GM21786 (cell line): ENCODE results near the gene C19orf44.
"Not testable (repeated sequence)": the region's sequence is repeated elsewhere in the genome, so short reads cannot be mapped to it uniquely, and the experiment has no call there.

Source experiments
- ATAC-seq: cut with Tn5 transposase; IDR thresholded peaks from one replicate; pipeline ENCODE4 v1.9.1; 2021; ENCODE audit not compliant: unreplicated experiment

The C19orf44 gene

GRCh38 chr19:16532440-16533234, 36.4 kb downstream of the C19orf44 start:
- ATAC-seq, result no peak

- no peak for ATAC-seq
These were observed 39.2 kb downstream of the C19orf44 start for GRCh38 chr19:16535381-16535780.

DNA sequence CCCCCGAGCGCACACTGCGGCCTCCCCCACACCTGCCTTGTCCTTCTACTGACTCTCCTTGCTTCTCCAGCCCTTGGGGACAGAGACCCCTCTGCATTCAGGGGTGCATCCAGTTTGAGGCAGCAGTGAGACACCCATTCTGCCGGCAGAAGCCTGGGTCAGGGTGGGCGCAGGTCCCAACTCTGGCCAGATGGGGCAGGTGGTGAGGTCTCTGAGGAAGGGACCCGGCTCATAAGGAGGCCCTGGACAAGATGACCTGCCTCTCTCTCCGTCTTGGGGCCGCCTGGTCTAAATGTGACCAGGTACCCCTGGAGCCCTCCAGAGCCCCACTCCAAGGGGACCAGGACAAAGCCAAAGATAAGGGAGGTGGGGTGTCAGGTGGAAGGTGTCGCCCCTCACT, 39.9 kb downstream of the C19orf44 start:
- ATAC-seq, result no peak

DNA sequence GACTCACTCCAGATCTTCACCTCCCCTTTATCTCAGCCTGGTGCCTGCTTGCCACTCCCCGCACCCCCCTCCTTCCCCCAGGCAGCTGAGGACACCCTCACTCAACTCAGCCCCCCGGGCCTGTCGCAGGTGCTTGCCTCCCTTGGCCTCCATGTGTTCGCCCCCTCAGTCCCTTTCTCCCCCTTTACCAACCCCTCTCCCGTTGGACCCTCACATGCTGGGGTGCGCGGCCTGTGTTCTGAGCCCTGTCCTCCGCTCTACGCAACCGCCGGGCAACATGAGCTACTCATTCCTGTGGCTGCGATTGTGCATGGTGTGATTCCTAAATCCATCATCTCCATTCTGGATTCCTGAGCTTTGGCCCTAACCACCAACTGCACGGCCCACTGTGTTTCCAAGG, 40.9 kb downstream of the C19orf44 start:
- no peak for ATAC-seq

GRCh38 chr19:16540948-16541347, 44.8 kb downstream of the C19orf44 start:
- no peak for ATAC-seq

GRCh38 chr19:16541526-16542044, 45.4 kb downstream of the C19orf44 start:
- no peak for ATAC-seq

DNA sequence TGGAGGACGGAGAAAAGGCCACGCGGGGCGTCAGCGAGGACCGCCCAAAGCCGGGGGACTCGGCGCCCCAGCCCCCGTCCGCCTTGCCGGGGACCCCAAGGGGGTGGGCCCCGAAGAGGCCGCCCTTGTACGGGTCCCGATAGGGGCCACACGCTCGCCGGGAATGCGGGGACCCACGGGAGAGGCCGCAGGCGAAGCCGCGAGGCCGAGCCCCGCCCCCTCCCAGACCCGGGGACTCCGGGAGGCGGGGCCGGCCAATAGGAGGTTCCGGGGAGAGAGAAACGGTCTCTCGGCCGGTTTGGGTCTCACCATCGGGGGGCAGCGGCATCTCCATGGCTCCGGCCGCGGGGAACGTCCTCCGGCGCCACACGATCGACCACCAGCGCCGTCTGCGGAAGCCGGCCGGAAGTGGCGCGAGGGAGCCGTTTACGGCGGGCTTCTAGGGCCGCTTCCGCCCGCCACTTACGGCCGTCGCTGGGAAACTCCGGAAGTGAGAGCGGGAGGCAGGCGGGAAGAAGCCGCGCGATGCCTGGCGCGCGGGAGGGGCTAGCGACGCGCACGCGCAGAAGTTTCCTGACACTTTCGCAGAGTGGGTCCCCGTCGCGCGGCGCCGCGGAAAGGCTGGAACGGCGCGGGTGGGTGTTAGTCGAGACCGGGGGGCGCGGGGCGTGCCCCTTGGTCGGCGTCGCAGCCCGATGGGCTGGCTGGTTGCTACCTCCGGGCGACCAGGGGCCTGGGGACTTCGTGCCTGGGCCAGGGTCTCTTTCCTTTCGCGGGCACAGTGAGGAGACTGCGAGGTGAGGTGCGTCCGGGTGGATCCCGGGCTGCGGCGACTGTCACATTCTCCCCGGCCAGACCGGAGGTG, 46.1 kb downstream of the C19orf44 start, which contains the start of gene CHERP:
Gene CHERP (minus strand): TSS at position 393 of the 865 bp plus-strand sequence. CDS start 59 bp downstream, at position 334.
- peak; percentile 60 for ATAC-seq

GRCh38 chr19:16542910-16543472, 46.8 kb downstream of the C19orf44 start:
- no peak for ATAC-seq

DNA sequence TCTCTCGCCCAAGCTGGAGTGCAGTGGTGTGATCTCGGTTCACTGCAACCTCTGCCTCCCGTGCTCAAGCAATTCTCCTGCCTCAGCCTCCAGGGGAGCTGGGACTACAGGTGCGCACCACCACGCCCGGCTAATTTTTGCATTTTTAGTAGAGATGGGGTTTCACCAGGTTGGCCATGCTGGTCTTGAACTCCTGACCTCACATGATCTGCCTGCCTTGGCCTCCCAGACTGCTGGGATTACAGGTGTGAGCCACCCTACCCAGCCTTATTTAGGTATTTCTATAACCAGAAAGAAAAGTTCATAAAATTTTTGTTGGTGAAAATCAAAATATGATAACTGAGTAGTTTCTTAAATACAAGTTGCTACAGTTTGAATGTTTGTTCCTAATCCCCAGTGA, 47.5 kb downstream of the C19orf44 start:
- ATAC-seq, result not testable (repeated sequence)

DNA sequence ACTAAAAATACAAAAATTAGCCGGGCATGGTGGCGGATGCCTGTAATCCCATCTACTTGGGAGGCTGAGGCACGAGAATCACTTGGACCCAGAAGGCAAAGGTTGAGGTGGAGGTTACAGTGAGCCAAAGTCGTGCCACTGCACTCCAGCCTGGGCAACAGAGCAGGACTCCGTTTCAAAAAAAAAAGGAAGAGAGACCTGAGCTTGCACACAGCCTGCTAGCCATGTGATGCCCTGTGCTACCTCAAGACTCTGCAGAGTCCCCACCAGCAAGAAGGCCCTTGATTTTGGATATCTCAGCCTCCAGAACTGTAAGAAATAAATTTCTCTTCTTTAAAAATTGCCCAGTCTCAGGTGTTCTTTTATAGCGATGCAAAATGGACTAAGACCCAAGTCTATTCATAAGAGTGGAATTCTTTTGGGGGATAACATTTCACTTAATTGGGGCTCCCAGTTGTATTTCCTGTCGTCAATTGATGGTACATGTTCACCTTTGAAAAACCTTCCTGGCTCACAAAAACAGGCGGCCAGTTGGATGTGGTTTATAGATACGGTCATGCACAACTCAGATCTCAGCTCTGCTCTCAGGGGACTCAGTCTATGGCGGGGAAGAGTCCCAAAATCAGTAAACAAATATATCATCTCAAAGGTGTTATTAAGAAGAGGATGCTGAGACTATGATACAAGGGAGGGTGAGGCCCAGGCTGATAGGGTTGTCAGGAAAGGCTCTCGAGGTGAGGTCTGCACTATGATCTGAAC, 48.5 kb downstream of the C19orf44 start:
- ATAC-seq, result no peak

- ATAC-seq, result no peak
These were observed 52.8 kb downstream of the C19orf44 start for GRCh38 chr19:16548956-16549355.

GRCh38 chr19:16551902-16552301, 55.7 kb downstream of the C19orf44 start:
- ATAC-seq, result not testable (repeated sequence)

- no peak for ATAC-seq
These were observed 58.6 kb downstream of the C19orf44 start for GRCh38 chr19:16554776-16555175.

DNA sequence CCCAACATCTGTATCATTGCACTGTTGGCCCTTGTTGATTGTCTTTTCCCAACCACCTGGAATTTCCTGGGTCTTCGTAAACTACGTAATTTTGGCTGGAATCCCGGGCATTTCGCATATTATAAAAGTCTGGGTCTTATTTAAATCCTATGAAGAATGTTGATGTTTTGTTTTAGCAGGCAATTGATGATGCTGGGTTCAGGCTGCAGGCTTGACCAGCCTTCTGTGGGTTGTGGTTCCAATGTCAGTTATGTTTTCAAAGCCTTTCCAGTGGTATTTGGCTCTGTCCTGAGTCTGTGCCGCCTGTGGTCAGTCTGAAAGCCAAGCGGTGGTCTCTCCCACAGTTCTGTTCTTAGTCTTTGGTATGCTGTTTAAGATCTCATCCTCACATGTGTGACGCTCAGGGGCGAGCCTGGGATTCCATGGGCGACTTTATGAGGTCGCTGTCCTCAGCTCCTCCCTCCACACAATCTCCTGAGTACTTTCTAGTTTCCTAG, 63.6 kb downstream of the C19orf44 start:
- ATAC-seq, result no peak

- ATAC-seq, result no peak
These were observed 65.2 kb downstream of the C19orf44 start for GRCh38 chr19:16561382-16561781.

GRCh38 chr19:16562608-16563025, 66.4 kb downstream of the C19orf44 start:
- no peak for ATAC-seq

GRCh38 chr19:16564842-16565241, 68.6 kb downstream of the C19orf44 start:
- no peak for ATAC-seq

DNA sequence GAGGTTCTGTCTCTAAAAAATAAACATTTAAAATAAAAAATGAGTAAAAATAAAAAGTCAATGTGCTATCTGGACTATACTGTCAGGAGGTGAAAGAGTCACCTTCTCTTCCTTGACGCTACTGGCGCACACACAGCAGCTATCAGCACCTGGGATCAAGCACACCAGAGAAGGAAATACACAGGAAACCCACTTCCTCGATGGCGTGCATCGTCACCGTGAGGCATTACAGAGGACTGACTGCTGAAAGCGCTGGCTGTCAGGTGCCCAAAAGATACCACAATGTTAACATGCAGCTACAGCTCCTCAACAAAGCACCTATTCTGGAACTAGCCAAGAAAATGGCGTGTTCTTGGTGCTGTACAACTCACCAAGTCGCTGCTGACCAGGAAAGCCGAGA, 70.0 kb downstream of the C19orf44 start:
- ATAC-seq, result no peak

DNA sequence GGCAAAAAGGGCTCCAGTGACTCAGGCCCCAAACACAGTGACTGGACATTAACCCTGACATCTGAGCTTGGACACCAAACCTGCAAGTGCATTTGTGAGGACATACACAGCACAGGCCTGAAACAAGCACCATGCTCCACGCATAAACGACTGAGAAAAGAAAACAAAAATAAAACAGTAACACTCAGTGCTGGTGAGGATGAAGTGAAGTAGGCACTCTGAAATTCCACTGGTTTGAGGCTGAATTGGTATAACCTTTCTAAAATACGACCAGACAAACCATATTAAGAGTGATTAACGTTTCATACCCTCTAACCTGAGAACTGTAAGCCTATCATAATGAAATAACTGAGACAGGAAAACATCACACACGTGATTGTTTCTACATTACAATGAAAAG, 70.5 kb downstream of the C19orf44 start:
- ATAC-seq, result no peak

GRCh38 chr19:16569609-16570320, 73.6 kb downstream of the C19orf44 start:
- no peak for ATAC-seq
